Pancreas (tissue), 10 donors: ENCODE results near the gene SLC51A. TPM values are rescaled to one million over a fixed set of nuclear protein-coding genes. Genes with fewer than 3 reads are reported as not detected.
"Not testable (repeated sequence)": the region's sequence is repeated elsewhere in the genome, so short reads cannot be mapped to it uniquely, and the experiment has no call there.

ENCODE experiments used
- ATAC-seq, 4 donors: fragments of 200-7000 bp; cut with Tn5 transposase; one replicate each; pipeline versions ENCODE4 v1.8.0 to v1.9.1; 2020; ENCODE audit warnings: mild to moderate bottlenecking in 4 of 4, moderate library complexity in 4 of 4
- DNase-seq, 6 donors: peaks; one replicate each; pipeline ENCODE4 v3.0.0-alpha.2; 2020
- FAIRE-seq: peaks from 2 replicates; lab custom pipeline; 2012; peaks lifted over from hg19 to GRCh38; lab: Jason Lieb, UNC
- H3K27ac ChIP-seq, 4 donors: fragments of 200-600 bp; sonication (generic); 1 replicate in 3 of 4; 2 replicates in 1 of 4; pipeline versions ENCODE4 v1.5.0 to v1.8.0; 2020
- H3K27me3 ChIP-seq, 4 donors: fragments of 200-600 bp; one replicate each; pipeline ENCODE4 v1.8.0; 2021
- H3K36me3 ChIP-seq, 3 donors: fragments of 200-600 bp; sonication (generic) in 1 of 3; one replicate each; pipeline versions ENCODE4 v1.5.0 to v1.8.0; 2020 to 2021
- H3K4me1 ChIP-seq, 3 donors: fragments of 200-600 bp; one replicate each; pipeline ENCODE4 v1.8.0; 2021
- H3K4me3 ChIP-seq, 4 donors: fragments of 200-600 bp; sonication (generic) in 2 of 4; one replicate each; pipeline versions ENCODE4 v1.5.0 to v1.8.0; 2020 to 2021
- H3K9me3 ChIP-seq, 4 donors: fragments of 200-600 bp; one replicate each; pipeline ENCODE4 v1.8.0; 2021
- CTCF ChIP-seq, 4 donors: fragments of 200-600 bp; sonication (generic) in 3 of 4; IDR thresholded peaks; one replicate each; pipeline versions ENCODE4 v1.5.0 to v1.8.0; 2021; ENCODE audit warnings: antibody characterized with exemption in 4 of 4
- WGBS, 2 donors: extraction: QIAGEN DNeasy Blood & Tissue Kit; methylation state at CpG; one replicate each; pipeline ENCODE4 v1.1.7; 2013; 5-methylcytosine and 5-hydroxymethylcytosine counted together
- intact Hi-C, 3 donors: fragments of 100-400 bp; cut with DNase I; formaldehyde crosslinking; loops; one replicate each; pipeline versions ENCODE4 v1.11.1 to v1.14.2; 2022
- polyA plus RNA-seq, 2 donors: library from polyadenylated mRNA; stranded (reverse); fragments of 200-250 nt; gene quantifications; one replicate each; pipeline ENCODE4 v1.2.3, GENCODE V29; 2013
- total RNA-seq, 6 donors: library from RNA; stranded (reverse); fragmentation: NEBNext Ultra II Directional in 4 of 6; extraction: Animal tissue kit (Norgen Biotek cat#: 25700) in 4 of 6; gene quantifications; one replicate each; pipeline versions ENCODE4 v1.2.1 to v1.2.4, GENCODE V29; 2021 to 2023
- donor health status: healthy with polysubstance abuse.
- donor health status: DM: no; HTN: no; CAD: no; lungs with moderate emphysema.
- donor health status: DM: no; HTN: no; CAD: no.
- donor health status: control.
- donor health status: control.
- donor health status: Bipolar disorder and iron deficiency.
- donor health status: DM: yes; HTN: yes; CAD: no.
- donor health status: DM: no; HTN: no; CAD: no.
- donor health status: DM: no; HTN: no; CAD: no.
- donor health status: DM: yes; HTN: yes; CAD: no.

SLC51A gene
- total and polyA plus RNA-seq, 8 donors: 0.19 to 1.2 (median 0.30) TPM; not detected in 4

GRCh38 chr3:196208942-196209695 lies 7.2 kb upstream of the SLC51A start:
- Histone ChIP-seq H3K36me3 (no peaks in the 10 kb centered on the region), H3K27me3 (no peaks in the 10 kb centered on the region), H3K27ac (no peak overlapping the region), H3K4me3 (no peak overlapping the region), H3K4me1 (no peaks in the 10 kb centered on the region), H3K9me3 (no peaks in the 10 kb centered on the region)
- no peak for FAIRE-seq
- no peak for TF ChIP-seq CTCF (IDR thresholded peaks at IDR 0.05)
- intact Hi-C loops: no loop called here
- no peak for ATAC-seq
- DNase-seq: peak in 1 of 6 donors; percentile 75
- 90 to 92% methylated on average over 23 to 24 of the region's 24 CpGs for WGBS, 2 donors

GRCh38 chr3:196209944-196210672 lies 6.2 kb upstream of the SLC51A start:
- DNase-seq, H3K36me3 ChIP-seq, H3K9me3 ChIP-seq, intact Hi-C loops, H3K4me1 ChIP-seq, H3K4me3 ChIP-seq, H3K27me3 ChIP-seq, H3K27ac ChIP-seq, FAIRE-seq, ATAC-seq: not testable (repeated sequence)
- 86 to 92% methylated on average over 11 of the region's 11 CpGs for WGBS, 2 donors

- no peaks in the 10 kb centered on the region for H3K9me3 ChIP-seq
- no peak within 1 kb of the TSS for H3K4me3 ChIP-seq
- H3K36me3 ChIP-seq: no peaks in the 10 kb centered on the region
- intact Hi-C loops: no loop called here
- H3K27me3 ChIP-seq: no peaks in the 10 kb centered on the region
- FAIRE-seq (no peak), ATAC-seq (no peak), DNase-seq (no peak)
- no peak within 1 kb of the TSS for H3K27ac ChIP-seq
- TF ChIP-seq CTCF (IDR thresholded peaks at IDR 0.05): no peak
- no peaks in the 10 kb centered on the region for H3K4me1 ChIP-seq
- WGBS, 2 donors: 77 to 84% methylated on average over 23 of the region's 23 CpGs
Measured at GRCh38 chr3:196210673-196211556, 5.4 kb upstream of the SLC51A start, which contains the start of gene ZDHHC19. Gene ZDHHC19, minus strand, starts transcription at chr3:196211400. Its CDS starts 85 bp downstream, at chr3:196211315.

- TF ChIP-seq CTCF (IDR thresholded peaks at IDR 0.05): no peak
- Histone ChIP-seq H3K4me3 (no peak overlapping the region), H3K27ac (no peak overlapping the region), H3K27me3 (no peaks in the 10 kb centered on the region), H3K9me3 (no peaks in the 10 kb centered on the region), H3K4me1 (peaks cover 0 to 4% (median 0%) of the 10 kb centered on the region in 3 donors), H3K36me3 (no peaks in the 10 kb centered on the region)
- DNase-seq (peak in 1 of 6 donors; percentile 44), ATAC-seq (no peak), FAIRE-seq (no peak)
- WGBS, 2 donors: 89 to 90% methylated on average over 16 of the region's 16 CpGs
- intact Hi-C loops: no loop called here
Measured at GRCh38 chr3:196214783-196215441, 1.4 kb upstream of the SLC51A start.
